H1 (cell line): ENCODE measurements around the gene RUNX1. TPM values are rescaled to one million over a fixed set of nuclear protein-coding genes. Genes with fewer than 3 reads are reported as not detected.
A peak's percentile ranks its signal among the peaks of the same experiment; 100 is the strongest.

ENCODE experiments used
- CTCF ChIA-PET: fragments of 300-600 bp; sonication (Branson Sonifier 250); formaldehyde crosslinking; loops from one replicate; lab custom pipeline; 2021; ENCODE audit not compliant: partially characterized antibody; lab: Charles Lee
- POLR2A ChIA-PET: fragments of 300-600 bp; sonication (Branson Sonifier 250); formaldehyde crosslinking; loops from one replicate; lab custom pipeline; 2021; ENCODE audit warnings: inconsistent platforms; ENCODE audit not compliant: partially characterized antibody; lab: Charles Lee
- DNase-seq, 2 experiments: peaks; one replicate each; pipeline versions ENCODE4 v3.0.0 to v3.0.0-alpha.2; 2010 to 2022; ENCODE audit warnings: low spot score in 2 of 2, low read depth in 1 of 2, mixed read lengths in 1 of 2
- FAIRE-seq: peaks from 2 replicates; lab custom pipeline; 2011; peaks lifted over from hg19 to GRCh38; lab: Jason Lieb, UNC
- H2AFZ ChIP-seq: 2 replicates; pipeline ENCODE4 v1.8.1; 2012; ENCODE audit warnings: low read length, inconsistent platforms
- H2AK5ac ChIP-seq: 2 replicates; pipeline ENCODE4 v1.6.1; 2013; ENCODE audit warnings: low read depth, low read length
- H2BK120ac ChIP-seq: replicated peaks from 2 replicates; pipeline ENCODE3; 2013; ENCODE audit warnings: low read depth, low read length, inconsistent platforms
- H2BK12ac ChIP-seq: 2 replicates; pipeline ENCODE4 v1.6.1; 2013; ENCODE audit warnings: low read depth, low read length
- H2BK15ac ChIP-seq: 2 replicates; pipeline ENCODE4 v1.6.1; 2013; ENCODE audit warnings: low read length
- H2BK20ac ChIP-seq: 2 replicates; pipeline ENCODE4 v1.6.1; 2013; ENCODE audit warnings: low read length
- H2BK5ac ChIP-seq: 2 replicates; pipeline ENCODE4 v1.6.1; 2013; ENCODE audit warnings: low read depth, low read length
- H3K14ac ChIP-seq: 2 replicates; pipeline ENCODE4 v1.6.1; 2013; ENCODE audit warnings: inconsistent platforms; ENCODE audit not compliant: insufficient read length
- H3K18ac ChIP-seq: 2 replicates; pipeline ENCODE4 v1.6.1; 2013; ENCODE audit warnings: low read length; ENCODE audit errors: extremely low read depth
- H3K23ac ChIP-seq: 2 replicates; pipeline ENCODE4 v1.6.1; 2013; ENCODE audit warnings: inconsistent platforms; ENCODE audit not compliant: insufficient read length
- H3K23me2 ChIP-seq: 2 replicates; pipeline ENCODE4 v1.6.1; 2013; ENCODE audit warnings: low read depth, low read length
- H3K27ac ChIP-seq: 2 replicates; pipeline ENCODE4 v1.6.1; 2011; ENCODE audit warnings: low read depth, low read length, inconsistent platforms
- H3K27me3 ChIP-seq, 4 experiments: replicated peaks in 1 of 4; 1 replicate in 1 of 4; 2 replicates in 3 of 4; pipeline versions ENCODE4 v1.6.1 to v1.8.1; 2011 to 2013; ENCODE audit warnings: low read length in 3 of 4, mild to moderate bottlenecking in 3 of 4, inconsistent platforms in 2 of 4, mixed read lengths in 2 of 4, moderate library complexity in 1 of 4; ENCODE audit not compliant: control insufficient read depth in 3 of 4, insufficient read depth in 3 of 4; ENCODE audit errors: extremely low read depth in 1 of 4
- H3K36me3 ChIP-seq, 4 experiments: 2 replicates each; pipeline versions ENCODE4 v1.6.1 to v1.8.1; 2011 to 2013; ENCODE audit warnings: mild to moderate bottlenecking in 4 of 4, low read length in 3 of 4, moderate library complexity in 2 of 4, control low read depth in 1 of 4, inconsistent platforms in 1 of 4; ENCODE audit not compliant: insufficient read depth in 4 of 4, control insufficient read depth in 2 of 4
- H3K4ac ChIP-seq: replicated peaks from 2 replicates; pipeline ENCODE3; 2013; ENCODE audit warnings: low read length, low read depth, mixed read lengths, inconsistent platforms; ENCODE audit not compliant: insufficient read length
- H3K4me1 ChIP-seq, 4 experiments: replicated peaks in 1 of 4; 1 replicate in 1 of 4; 2 replicates in 3 of 4; pipeline versions ENCODE4 v1.6.1 to v1.8.1; 2011 to 2013; ENCODE audit warnings: low read length in 3 of 4, inconsistent platforms in 2 of 4, mixed read lengths in 1 of 4; ENCODE audit not compliant: insufficient read depth in 4 of 4, control insufficient read depth in 3 of 4
- H3K4me2 ChIP-seq, 2 experiments: 2 replicates each; pipeline versions ENCODE4 v1.6.1 to v1.8.1; 2011 to 2013; ENCODE audit warnings: low read depth in 2 of 2, low read length in 2 of 2, control low read depth in 1 of 2, inconsistent platforms in 1 of 2, mild to moderate bottlenecking in 1 of 2; ENCODE audit not compliant: insufficient read depth in 1 of 2
- H3K4me3 ChIP-seq, 4 experiments: fragments of 200-600, 300-600 bp in 1 of 4; sonication (generic), shearing (Covaris generic), sonication (Bioruptor Twin) in 1 of 4; 2 replicates each; pipeline versions ENCODE4 v1.5.1 to v1.8.1; 2011 to 2016; ENCODE audit warnings: low read length in 4 of 4, low read depth in 3 of 4, control low read depth in 2 of 4, inconsistent platforms in 2 of 4, mild to moderate bottlenecking in 2 of 4, mixed read lengths in 1 of 4, moderate library complexity in 1 of 4; ENCODE audit not compliant: insufficient read depth in 2 of 4; ENCODE audit errors: extremely low read depth in 1 of 4
- H3K56ac ChIP-seq: replicated peaks from 2 replicates; pipeline ENCODE3; 2013; ENCODE audit warnings: low read depth, mild to moderate bottlenecking, mixed read lengths, low read length, inconsistent platforms; ENCODE audit not compliant: insufficient read length
- H3K79me1 ChIP-seq: 2 replicates; pipeline ENCODE4 v1.6.1; 2013; ENCODE audit warnings: low read depth, low read length, control low read depth
- H3K79me2 ChIP-seq, 2 experiments: 2 replicates each; pipeline versions ENCODE4 v1.6.1 to v1.8.1; 2012 to 2013; ENCODE audit warnings: low read length in 2 of 2, mild to moderate bottlenecking in 2 of 2, inconsistent platforms in 1 of 2; ENCODE audit not compliant: insufficient read depth in 2 of 2, control insufficient read depth in 1 of 2
- H3K9ac ChIP-seq, 4 experiments: replicated peaks in 1 of 4; 1 replicate in 1 of 4; 2 replicates in 3 of 4; pipeline versions ENCODE4 v1.6.1 to v1.8.1; 2011 to 2013; ENCODE audit warnings: low read depth in 3 of 4, low read length in 3 of 4, control low read depth in 2 of 4, mild to moderate bottlenecking in 2 of 4, moderate library complexity in 2 of 4, inconsistent platforms in 1 of 4; ENCODE audit errors: extremely low read depth in 1 of 4
- H3K9me3 ChIP-seq, 2 experiments: 2 replicates each; pipeline versions ENCODE4 v1.6.1 to v1.8.1; 2012 to 2013; ENCODE audit warnings: mild to moderate bottlenecking in 2 of 2, moderate library complexity in 2 of 2, control low read depth in 1 of 2, inconsistent platforms in 1 of 2, low read depth in 1 of 2, low read length in 1 of 2, mixed read lengths in 1 of 2; ENCODE audit not compliant: insufficient read depth in 2 of 2
- H4K20me1 ChIP-seq, 2 experiments: replicated peaks in 1 of 2; 2 replicates each; pipeline versions ENCODE3 to v1.8.1; 2011 to 2013; ENCODE audit warnings: inconsistent platforms in 2 of 2, low read length in 2 of 2, mild to moderate bottlenecking in 1 of 2; ENCODE audit not compliant: insufficient read depth in 2 of 2, control insufficient read depth in 1 of 2
- H4K5ac ChIP-seq: 2 replicates; pipeline ENCODE4 v1.6.1; 2013; ENCODE audit warnings: low read length, low read depth, mixed read lengths, inconsistent platforms; ENCODE audit not compliant: insufficient read length
- H4K8ac ChIP-seq: 2 replicates; pipeline ENCODE4 v1.8.0; 2013; ENCODE audit warnings: mild to moderate bottlenecking, moderate library complexity, low read length, inconsistent platforms; ENCODE audit not compliant: insufficient read depth; ENCODE audit errors: extremely low read depth
- H4K91ac ChIP-seq: replicated peaks from 2 replicates; pipeline ENCODE3; 2013; ENCODE audit warnings: low read length, mixed read lengths, inconsistent platforms; ENCODE audit not compliant: insufficient read length
- EZH2 ChIP-seq: fragments of 200-600 bp; sonication (generic); IDR thresholded peaks from 2 replicates; pipeline ENCODE4 v1.7.1; 2012; ENCODE audit warnings: low read depth, mild to moderate bottlenecking, moderate library complexity, low read length, inconsistent platforms; ENCODE audit not compliant: severe bottlenecking
- RAD21 ChIP-seq, 2 experiments: IDR thresholded peaks in 1 of 2; conservative IDR thresholded peaks in 1 of 2; 2 replicates each; pipeline ENCODE4 v1.6.1; 2011; ENCODE audit warnings: low read depth in 2 of 2, low read length in 2 of 2, improper control_type of control experiment in 1 of 2, inconsistent platforms in 1 of 2, mild to moderate bottlenecking in 1 of 2, moderate library complexity in 1 of 2
- WGBS, 2 experiments: shearing (Covaris generic) in 1 of 2; methylation state at CpG; one replicate each; pipeline versions ENCODE4 v1.1.6 to v1.1.7; 2013 to 2015; ENCODE audit warnings: low lambda C conversion rate in 2 of 2, mixed read lengths in 2 of 2, inconsistent platforms in 1 of 2, low coverage in 1 of 2, missing lambda C conversion rate in 1 of 2; ENCODE audit not compliant: insufficient replicate concordance in 2 of 2, insufficient coverage in 1 of 2, insufficient read length in 1 of 2; ENCODE audit errors: extremely low coverage in 1 of 2, missing lambda C conversion rate in 1 of 2; 5-methylcytosine and 5-hydroxymethylcytosine counted together
- polyA plus RNA-seq, 7 experiments: library from polyadenylated mRNA; depleted of rRNA in 3 of 7; stranded (reverse) in 5 of 7; unstranded in 2 of 7; fragments of >200 nt in 5 of 7; fragments of 200-250 nt in 2 of 7; gene quantifications; 1 replicate in 5 of 7; 2 replicates in 1 of 7; 4 replicates in 1 of 7; pipeline versions ENCODE4 v1.2.1 to v1.2.3, GENCODE V29; 2011 to 2013; ENCODE audit warnings: missing spikeins in 2 of 7, mixed read lengths in 2 of 7
- total RNA-seq: library from RNA; stranded (reverse); fragmentation: NEBNext Ultra II Directional; extraction: Animal tissue kit (Norgen Biotek cat#: 25700); gene quantifications from 2 replicates; pipeline ENCODE4 v1.2.1, GENCODE V29; 2021

The RUNX1 gene
- total and polyA plus RNA-seq, 2 of the 8 experiments (the other 6 are each of a cell fraction or from before 2014, with no cell fraction given) = 0.20 to 0.60 TPM

GRCh38 chr21:34886240-34887104, 162.6 kb downstream of the RUNX1 start:
- Histone ChIP-seq H2BK12ac (0 out of 2 replicates have a peak overlapping the region, but pooled peaks have one; percentile 9), H3K23ac (no peak overlapping the region), H3K36me3 (no peaks in the 10 kb centered on the region; a peak in 1 of 8 replicates), H3K27me3 (peaks cover 37 to 85% (median 73%) of the 10 kb centered on the region in 4 experiments), H3K4me3 (peak overlapping the region; percentile 2 to 73 (median 42); a peak in 7 of 8 replicates), H3K79me2 (no peaks in the 10 kb centered on the region), H3K9me3 (no peaks in the 10 kb centered on the region), H3K56ac (no peak overlapping the region), H2AK5ac (no peak overlapping the region), H3K9ac (no peak overlapping the region), H4K20me1 (peaks cover 2 to 21% of the 10 kb centered on the region in 2 experiments), H3K18ac (no peak overlapping the region), H3K23me2 (peaks cover 21% of the 10 kb centered on the region; the same call in 1 of the 2 replicates), H4K91ac (no peak overlapping the region), H3K4me2 (peak overlapping the region; percentile 84 to 97), H4K8ac (0 out of 2 replicates have a peak overlapping the region, but pooled peaks have one; percentile 15), H2BK5ac (no peak overlapping the region), H3K4me1 (peaks cover 3 to 15% (median 9%) of the 10 kb centered on the region in 4 experiments; a peak in 6 of 7 replicates), H3K79me1 (no peaks in the 10 kb centered on the region), H2BK120ac (no peak overlapping the region), H2BK20ac (no peak overlapping the region), H4K5ac (no peak overlapping the region), H3K27ac (no peak overlapping the region), H3K14ac (no peak overlapping the region), H2AFZ (no peak overlapping the region), H3K4ac (no peak overlapping the region), H2BK15ac (no peak overlapping the region)
- WGBS, 2 experiments = 8% methylated on average over 34 of the region's 56 CpGs; no CpG with 5 or more reads in 1 of the 2 experiments
- ChIA-PET CTCF (interaction anchor here (0.6 to 4.2 kb wide), 13 partner anchors 19 to 954 kb away, joined by 3 to 22 read pairs (median 3); no protein-coding TSS in a partner anchor), POLR2A (interaction anchor here (0.7 to 1.5 kb wide), 2 partner anchors 22 to 829 kb away, joined by 3 to 4 read pairs; no protein-coding TSS in a partner anchor)
- FAIRE-seq (no peak), DNase-seq (peak in 1 of 2 experiments; percentile 66)
- TF ChIP-seq RAD21 (IDR thresholded peaks at IDR 0.05 in 1 of 2, conservative IDR thresholded peaks at IDR 0.05 in 1 of 2; ENCODE audit: low read depth in 2 of 2, low read length in 2 of 2) = no peak
- TF ChIP-seq EZH2 = peak; percentile 74
